ENCODE results near the gene MAN2A2.
"Not testable (repeated sequence)": the region's sequence is repeated elsewhere in the genome, so short reads cannot be mapped to it uniquely, and the experiment has no call there.

The MAN2A2 gene

DNA sequence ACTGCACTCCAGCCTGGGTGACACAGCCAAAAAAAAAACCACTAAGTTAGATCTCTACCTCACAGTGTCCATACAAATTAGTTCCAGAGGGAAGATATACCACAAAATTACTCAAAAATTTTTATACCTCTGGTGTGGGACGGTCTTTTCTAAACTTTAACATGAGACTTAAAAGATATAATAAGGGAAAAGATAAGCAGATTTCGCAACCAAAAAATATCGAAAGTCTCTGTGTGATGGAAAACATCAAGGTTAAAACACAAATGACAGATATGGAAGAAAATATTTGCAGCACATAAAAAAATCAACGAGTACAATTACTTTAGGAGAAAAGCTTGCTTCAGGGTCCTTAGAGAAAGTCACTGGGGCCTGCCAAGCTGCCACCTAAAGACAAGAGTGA, 18.8 kb downstream of the MAN2A2 start:
- H3K4me3 ChIP-seq (ENCODE audit: low read depth, low read length) = no peak overlapping the region
- DNase-seq (ENCODE audit: low read depth) = no peak
- TF ChIP-seq, protein P1, sequence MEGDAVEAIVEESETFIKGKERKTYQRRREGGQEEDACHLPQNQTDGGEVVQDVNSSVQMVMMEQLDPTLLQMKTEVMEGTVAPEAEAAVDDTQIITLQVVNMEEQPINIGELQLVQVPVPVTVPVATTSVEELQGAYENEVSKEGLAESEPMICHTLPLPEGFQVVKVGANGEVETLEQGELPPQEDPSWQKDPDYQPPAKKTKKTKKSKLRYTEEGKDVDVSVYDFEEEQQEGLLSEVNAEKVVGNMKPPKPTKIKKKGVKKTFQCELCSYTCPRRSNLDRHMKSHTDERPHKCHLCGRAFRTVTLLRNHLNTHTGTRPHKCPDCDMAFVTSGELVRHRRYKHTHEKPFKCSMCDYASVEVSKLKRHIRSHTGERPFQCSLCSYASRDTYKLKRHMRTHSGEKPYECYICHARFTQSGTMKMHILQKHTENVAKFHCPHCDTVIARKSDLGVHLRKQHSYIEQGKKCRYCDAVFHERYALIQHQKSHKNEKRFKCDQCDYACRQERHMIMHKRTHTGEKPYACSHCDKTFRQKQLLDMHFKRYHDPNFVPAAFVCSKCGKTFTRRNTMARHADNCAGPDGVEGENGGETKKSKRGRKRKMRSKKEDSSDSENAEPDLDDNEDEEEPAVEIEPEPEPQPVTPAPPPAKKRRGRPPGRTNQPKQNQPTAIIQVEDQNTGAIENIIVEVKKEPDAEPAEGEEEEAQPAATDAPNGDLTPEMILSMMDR (IDR thresholded peaks at IDR 0.05; ENCODE audit: control insufficient read depth, extremely low read depth, insufficient read depth) = no peak

DNA sequence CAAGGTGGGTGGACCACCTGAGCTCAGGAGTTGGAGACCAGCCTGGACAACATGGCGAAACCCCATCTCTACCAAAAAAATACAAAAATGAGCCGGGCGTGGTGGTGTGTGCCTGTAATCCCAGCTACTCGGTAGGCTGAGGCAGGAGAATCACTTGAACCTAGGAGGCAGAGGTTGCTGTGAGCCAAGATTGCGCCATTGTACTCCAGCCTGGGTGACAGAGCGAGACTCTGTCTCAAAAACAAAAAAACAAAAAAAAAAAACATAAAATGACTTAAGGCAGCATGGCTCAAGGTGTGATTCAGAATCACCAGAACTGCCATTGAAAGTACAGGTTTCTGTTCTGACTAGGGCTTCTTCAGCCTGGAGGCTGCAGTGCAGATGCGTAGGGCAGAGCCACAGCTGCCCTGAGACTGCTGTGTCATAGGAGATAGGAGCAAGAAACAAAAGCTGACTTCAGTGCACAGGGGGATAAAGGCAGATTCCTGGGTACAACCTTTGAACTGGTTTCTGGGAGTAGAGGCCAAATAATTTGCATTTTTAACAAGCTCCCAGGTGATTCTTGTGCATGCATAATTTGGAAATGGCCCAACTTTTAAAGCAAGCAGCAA, 19.7 kb downstream of the MAN2A2 start:
- not testable (repeated sequence) for DNase-seq (ENCODE audit: low read depth)

DNA sequence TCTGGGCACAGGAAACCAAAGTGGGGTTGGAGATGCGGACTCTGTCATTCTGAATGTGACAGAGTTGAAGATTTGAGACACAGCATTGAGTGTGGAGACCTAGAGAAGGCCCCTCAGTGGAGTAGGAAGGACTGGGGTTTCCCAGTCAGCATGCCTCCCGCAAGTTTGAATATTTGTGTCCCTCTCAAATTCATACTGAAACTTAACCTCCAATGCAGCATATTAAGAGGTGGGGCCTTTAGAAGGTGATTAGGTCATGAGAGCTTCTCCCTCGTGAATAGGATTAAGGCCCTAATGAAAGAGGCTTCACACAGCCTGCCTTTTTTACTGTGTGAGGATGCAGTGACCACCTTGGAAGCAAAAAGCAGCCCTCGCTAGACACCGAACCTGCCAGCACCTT, 21.3 kb downstream of the MAN2A2 start:
- TF ChIP-seq, protein P1 (IDR thresholded peaks at IDR 0.05; ENCODE audit: control insufficient read depth, extremely low read depth, insufficient read depth) = no peak
- no peak overlapping the region for H3K4me3 ChIP-seq (ENCODE audit: low read depth, low read length)
- DNase-seq (ENCODE audit: low read depth) = no peak

More for the DNA sequence above, 19.7 kb downstream of the MAN2A2 start:
- not testable (repeated sequence) for H3K4me3 ChIP-seq (ENCODE audit: low read depth, low read length)

DNA sequence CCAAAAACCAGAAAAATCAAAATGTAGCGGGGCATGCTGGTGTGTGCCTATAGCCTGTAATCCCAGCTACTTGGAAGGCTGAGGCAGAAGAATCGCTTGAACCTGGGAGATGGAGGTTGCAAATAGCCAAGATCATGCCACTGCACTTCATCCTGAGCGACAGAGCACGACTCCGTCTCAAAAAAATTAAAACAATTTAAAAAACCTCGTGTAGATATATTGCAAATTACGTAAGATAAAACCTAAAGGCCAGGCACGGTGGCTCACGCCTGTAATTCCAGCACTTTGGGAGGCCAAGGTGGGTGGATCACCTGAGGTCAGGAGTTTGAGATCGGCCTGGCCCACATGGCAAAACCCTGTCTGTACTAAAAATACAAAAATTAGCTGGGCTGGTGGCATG, 23.7 kb downstream of the MAN2A2 start:
- not testable (repeated sequence) for H3K4me3 ChIP-seq (ENCODE audit: low read depth, low read length); DNase-seq (ENCODE audit: low read depth)

DNA sequence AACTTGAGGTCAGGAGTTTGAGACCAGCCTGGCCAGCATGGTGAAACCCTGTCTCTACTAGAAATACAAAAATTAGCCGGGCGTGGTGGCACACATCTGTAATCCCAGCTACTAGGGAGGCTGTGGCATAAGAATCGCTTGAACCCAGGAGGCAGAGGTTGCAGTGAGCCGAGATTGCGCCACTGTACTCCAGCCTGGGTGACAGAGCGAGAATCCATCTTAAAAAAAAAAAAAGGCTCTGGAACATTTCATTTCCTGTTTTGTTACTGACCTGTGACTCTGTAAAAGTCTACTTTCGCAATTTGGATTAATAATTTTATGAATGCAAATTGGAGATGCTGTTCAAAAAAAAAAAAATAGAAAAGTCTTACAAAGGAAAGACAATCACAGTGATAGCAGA, 25.0 kb downstream of the MAN2A2 start:
- DNase-seq (ENCODE audit: low read depth); H3K4me3 ChIP-seq (ENCODE audit: low read depth, low read length): not testable (repeated sequence)

DNA sequence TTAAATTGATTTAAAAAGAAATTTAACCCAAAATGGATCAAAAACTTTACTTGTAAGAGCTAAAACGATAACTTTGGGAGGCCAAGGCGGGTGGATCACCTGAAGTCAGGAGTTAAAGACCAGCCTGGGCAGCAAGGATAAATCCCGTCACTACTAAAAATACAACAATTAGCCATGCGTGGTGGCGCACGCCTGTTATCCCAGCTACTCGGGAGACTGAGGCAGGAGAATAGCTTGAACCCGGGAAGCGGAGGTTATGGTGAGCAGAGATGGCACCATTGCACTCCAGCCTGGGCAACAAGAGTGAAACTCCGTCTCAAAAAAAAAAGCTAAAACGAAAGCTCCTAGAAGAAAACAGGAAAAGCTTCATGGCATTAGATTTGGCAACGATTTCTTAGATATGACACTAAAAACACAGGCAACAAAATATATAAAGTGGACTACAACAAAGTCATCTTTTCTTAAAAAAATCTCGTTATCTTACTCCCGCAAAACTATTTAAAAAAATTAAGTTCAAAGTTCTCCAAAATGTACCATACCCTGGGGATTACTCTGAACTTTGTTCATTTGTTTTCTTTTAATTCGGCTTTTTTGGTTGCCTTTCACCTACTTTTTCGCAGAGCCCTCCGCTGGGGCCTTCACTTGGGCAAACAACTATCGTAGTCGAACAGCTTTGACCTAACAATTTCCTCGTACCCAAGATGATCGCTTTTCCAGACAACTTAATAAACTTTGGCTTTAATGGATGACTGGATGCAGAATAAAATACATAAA, 26.3 kb downstream of the MAN2A2 start:
- TF ChIP-seq, protein P1 (IDR thresholded peaks at IDR 0.05; ENCODE audit: control insufficient read depth, extremely low read depth, insufficient read depth) = no peak
- peak overlapping the region; percentile 65 for H3K4me3 ChIP-seq (ENCODE audit: low read depth, low read length)
- no peak for DNase-seq (ENCODE audit: low read depth)

DNA sequence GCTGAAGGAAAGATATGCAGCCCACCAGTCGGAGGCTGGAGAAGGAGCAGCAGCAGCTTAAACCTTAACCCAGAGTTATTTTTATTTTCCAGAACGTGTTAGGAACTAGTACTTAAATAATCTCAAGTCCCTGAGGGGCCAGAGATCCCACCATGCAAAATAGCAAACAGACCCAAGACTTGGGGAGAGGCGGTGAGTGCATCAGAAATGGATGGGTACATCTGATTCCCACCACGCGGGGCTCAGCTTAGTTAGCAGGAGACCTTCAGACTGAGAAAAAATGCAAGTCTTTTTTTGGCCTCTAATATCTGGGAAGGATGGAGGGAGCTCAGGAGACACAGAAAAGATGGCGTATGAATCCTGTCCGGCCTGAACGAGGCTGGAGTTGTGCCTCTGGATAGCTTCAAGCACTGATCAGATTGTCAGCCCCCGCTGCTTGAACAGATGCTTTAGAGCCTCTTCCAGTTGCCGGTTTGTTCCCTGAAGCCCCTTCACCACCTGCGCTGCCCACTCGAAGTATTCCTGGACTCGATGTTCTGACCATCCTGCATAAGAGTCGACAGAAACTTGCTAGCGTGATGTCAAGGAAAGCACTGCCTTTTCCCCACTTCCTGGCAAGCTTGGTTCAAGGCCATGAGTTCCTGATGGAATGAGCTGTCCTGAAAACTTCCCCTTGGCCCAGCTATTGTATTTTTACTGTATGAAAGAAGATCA, 27.9 kb downstream of the MAN2A2 start:
- no peak for DNase-seq (ENCODE audit: low read depth)

DNA sequence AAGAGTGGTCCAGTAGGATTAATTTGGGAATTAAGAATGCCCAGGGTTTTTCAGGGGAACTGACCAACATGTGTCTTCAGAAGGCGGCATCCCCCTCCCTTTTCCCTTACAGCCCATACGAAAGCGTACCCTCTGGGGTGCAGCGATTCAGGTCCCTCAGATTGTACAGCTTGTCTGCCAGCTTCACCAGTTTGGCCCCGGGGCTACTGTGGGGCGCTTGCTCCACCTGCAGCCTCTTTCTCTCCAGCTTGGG, 28.4 kb downstream of the MAN2A2 start:
- TF ChIP-seq, protein P1 (IDR thresholded peaks at IDR 0.05; ENCODE audit: control insufficient read depth, extremely low read depth, insufficient read depth) = no peak
- no peak for DNase-seq (ENCODE audit: low read depth)
- peak overlapping the region; percentile 91 for H3K4me3 ChIP-seq (ENCODE audit: low read depth, low read length)

More for the DNA sequence above, 27.9 kb downstream of the MAN2A2 start:
- peak overlapping the region; percentile 91 for H3K4me3 ChIP-seq (ENCODE audit: low read depth, low read length)
- TF ChIP-seq, protein P1 (IDR thresholded peaks at IDR 0.05; ENCODE audit: control insufficient read depth, extremely low read depth, insufficient read depth) = no peak

Data from LNCaP clone FGC (cell line).